Stimulated activated CD4-positive, alpha-beta T cell treated with anti-CD3 and anti-CD28 coated beads, Interleukin-1b, Interleukin-23, amount 100 ng/mL, for 48 hours (primary cell): ENCODE measurements around the gene MYLK3.

Source experiments
- DNase-seq: peaks from one replicate; pipeline ENCODE4 v3.0.0-alpha.2; 2020

The MYLK3 gene

GRCh38 chr16:46721885-46722284, 26.3 kb downstream of the MYLK3 start:
- DNase-seq = no peak

DNA sequence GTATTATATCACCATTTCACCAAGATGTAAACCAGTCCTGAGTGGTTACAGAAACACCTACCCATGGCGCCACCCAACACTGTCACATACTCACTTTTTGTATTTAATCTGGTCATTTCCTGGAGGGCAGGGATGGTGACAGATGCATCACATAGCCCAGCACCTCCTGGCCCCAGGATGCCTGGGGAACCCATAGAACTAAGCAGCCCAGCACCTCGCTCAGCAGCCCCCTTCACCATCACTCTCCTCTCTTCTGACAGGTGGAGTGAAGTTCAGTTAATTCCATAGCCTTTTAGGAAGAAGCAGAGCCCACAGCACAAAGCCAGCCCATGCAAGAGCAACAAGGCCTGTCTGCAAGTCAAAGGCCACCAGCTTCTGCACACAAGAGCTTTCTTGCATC, 27.5 kb downstream of the MYLK3 start:
- no peak for DNase-seq

GRCh38 chr16:46719528-46719927, 28.6 kb downstream of the MYLK3 start:
- DNase-seq = no peak

GRCh38 chr16:46718214-46718613, 29.9 kb downstream of the MYLK3 start:
- DNase-seq = no peak

DNA sequence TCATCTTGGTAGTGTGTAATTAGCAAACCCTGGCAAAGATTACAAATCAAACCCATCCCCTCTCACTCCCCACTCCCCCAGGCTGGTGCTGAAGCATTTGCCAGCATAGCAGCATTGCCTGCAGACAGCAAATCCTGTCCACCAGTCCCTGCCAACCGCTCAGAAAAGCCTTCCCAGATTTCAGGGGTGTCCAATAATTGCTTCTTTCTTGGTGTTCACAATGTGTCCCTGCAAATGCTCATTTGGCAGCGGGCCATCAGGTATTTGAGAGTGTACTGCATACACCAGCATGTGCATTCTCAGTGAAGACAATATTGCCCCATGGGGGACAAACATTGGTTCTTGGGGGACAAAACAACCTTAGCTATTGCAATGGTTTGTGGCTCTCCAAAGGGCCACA, 30.5 kb downstream of the MYLK3 start:
- no peak for DNase-seq

DNA sequence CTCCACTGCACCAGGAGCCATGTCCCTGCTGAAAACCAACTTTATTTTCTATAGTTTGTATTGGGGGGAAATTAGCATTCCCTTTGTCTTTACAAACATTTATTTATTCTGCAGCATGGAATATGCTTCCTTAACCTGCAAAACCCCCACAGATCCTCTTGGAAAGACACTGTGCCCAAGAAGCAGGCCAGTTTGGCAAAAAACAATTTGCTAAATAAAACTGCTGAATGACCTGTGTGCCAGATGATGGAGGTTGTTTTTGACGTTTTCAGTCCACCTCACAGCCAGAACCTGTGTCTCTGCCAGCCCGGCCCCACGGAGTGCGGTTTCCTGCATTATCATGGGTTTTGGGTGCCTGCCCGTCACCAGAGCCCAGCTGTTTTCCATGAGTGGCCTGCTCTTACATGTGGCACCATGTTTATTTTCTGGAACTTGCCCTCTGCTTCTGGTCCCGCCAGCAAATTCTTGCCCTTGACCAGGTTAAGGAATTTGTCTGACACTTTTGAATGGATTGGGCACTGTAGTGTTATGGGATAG, 32.3 kb downstream of the MYLK3 start:
- DNase-seq = no peak

- DNase-seq = no peak
These were observed 33.1 kb downstream of the MYLK3 start for GRCh38 chr16:46714797-46715591.

GRCh38 chr16:46713634-46714033, 34.5 kb downstream of the MYLK3 start:
- DNase-seq = no peak

GRCh38 chr16:46712911-46713310, 35.2 kb downstream of the MYLK3 start:
- no peak for DNase-seq

DNA sequence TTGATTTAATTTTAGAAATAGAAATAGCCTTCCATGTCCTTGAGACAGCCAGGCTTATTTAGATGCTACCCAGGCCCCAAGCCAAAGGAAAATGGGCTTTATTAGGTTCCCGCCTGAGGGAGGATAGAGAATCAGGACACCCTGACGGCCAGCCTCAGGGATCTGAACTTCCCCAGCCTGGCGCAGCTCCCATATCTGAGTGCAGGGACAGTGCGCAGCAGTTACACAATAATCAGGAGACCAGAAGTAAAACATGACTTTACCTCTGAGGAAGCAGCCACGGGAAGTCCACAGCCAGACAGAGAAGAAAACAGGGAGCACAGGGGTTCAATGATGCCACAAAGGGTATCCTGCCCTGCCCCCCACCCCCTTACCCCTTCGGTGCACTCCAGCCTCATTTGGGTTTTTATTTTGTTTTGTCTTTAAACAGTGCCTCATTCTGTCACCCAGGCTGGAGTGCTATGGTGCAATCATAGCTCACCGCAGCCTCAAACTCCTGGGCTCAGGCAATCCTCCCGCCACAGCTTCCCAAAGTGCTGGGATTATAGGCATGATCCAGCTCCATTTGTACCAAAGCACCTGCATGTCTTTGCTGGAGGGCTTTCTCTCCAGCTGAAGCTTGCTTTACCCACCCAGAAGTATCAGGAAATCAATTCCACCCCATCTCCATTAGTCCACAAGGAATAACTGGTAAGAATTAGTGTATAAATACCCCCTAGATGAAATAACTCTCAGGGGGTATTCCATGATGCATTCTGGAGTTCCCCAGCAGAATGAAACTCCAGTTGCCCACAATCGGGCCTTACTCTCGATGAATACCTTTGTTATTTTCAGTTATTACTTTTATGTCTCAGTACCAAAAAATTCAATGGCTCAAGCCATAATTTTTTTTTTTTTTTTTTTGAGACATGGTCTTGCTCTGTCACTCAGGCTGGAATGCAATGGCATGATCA, 36.8 kb downstream of the MYLK3 start:
- no peak for DNase-seq

DNA sequence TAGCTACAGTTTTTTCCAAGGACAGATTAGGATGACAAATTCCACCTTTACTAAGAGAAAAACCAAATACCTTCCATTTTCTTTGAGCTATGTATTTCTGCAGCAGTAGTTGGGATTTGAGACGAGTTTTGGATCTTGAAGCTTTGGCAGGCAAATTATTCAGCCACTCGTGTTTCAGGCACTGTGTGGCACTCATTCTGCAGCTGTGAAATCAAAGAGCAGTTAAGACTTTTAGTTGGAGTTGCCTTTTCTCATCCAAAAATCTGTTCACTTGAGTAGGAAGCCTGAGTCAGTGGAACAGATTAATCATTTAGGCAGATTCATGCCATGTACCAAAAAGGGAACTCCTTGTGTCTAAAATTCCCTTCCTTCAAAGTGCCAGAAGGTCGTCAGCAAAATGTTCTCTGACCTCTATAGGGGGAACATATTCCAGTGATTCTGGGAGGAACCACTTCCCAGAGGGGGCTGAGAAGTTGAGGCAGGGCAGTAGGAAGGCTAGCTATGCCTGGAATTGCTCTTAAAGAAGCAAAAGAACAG, 38.6 kb downstream of the MYLK3 start:
- no peak for DNase-seq

- DNase-seq = no peak
These were observed 41.5 kb downstream of the MYLK3 start for GRCh38 chr16:46706642-46707041.

- DNase-seq = no peak
These were observed 46.1 kb downstream of the MYLK3 start for GRCh38 chr16:46702030-46702429.

DNA sequence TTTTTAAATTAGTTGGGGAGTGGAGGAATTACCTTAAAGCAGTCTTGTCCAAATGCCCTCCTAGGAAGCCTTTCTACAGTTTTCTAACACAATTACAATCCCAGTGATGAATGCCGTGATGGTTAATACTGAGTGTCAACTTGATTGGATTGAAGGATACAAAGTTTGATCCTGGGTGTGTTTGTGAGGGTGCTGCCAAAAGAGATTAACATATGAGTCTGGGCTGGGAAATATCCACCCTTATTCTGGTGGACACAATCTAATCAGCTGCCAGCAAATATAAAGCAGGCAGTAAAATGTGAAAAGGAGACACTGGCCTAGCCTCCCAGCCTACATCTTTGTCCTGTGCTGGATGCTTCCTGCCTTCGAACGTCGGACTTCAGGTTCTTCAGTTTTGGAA, 46.5 kb downstream of the MYLK3 start:
- DNase-seq = no peak

DNA sequence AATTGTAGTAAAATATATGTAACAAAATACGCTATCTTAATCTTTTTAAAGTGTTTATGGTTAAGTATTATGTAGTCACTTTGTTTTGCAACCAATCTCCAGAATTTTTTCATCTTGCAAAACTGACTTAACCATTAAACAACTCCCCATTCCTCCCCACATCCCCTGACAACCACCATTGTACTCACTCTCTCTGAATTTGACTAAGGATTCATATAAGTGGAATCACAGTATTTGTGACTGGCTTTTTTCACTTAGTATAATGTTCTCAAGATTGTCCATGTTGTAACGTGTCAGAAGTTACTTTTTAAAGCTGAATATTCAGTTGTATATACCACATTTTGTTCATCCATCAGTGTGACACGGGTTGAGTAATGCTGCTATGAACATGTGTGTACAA, 48.1 kb downstream of the MYLK3 start:
- DNase-seq = no peak

GRCh38 chr16:46696957-46697356, 51.2 kb downstream of the MYLK3 start:
- no peak for DNase-seq

GRCh38 chr16:46695937-46696336, 52.2 kb downstream of the MYLK3 start:
- DNase-seq = no peak

DNA sequence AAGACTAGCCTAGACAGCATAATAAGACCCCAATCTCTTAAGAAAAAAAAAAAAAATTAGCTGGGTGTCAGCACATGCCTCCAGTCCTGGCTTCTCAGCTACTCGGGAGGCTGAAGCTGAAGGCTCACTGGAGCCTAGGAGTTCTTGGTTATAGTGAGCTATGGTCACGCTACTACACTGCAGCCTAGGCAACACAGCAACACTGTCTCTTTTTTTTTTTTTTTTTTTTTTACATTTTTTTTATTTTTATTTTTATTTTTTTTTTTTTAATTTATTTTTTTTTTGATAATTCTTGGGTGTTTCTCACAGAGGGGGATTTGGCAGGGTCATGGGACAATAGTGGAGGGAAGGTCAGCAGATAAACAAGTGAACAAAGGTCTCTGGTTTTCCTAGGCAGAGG, 54.5 kb downstream of the MYLK3 start:
- no peak for DNase-seq

DNA sequence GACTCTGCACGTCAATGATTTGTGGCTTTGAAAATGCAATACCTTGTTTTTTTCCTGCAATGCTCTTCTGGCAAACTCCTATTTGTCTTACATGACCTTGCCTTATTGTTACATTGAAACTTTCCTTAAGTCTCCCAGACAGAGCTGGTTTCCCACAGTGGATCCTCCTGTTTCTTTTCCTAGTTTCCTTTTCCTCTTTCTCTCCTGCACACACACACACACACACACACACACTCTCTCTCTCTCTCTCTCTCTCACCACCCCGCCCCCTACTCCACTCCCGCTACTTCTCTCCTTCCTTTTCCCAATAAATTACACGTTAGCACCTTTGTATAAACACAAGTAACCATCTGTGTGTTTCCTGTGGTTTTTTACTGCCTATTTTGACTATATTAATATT, 56.4 kb downstream of the MYLK3 start:
- DNase-seq = no peak

- DNase-seq = no peak
These were observed 57.6 kb downstream of the MYLK3 start for GRCh38 chr16:46690281-46691178.

- peak; percentile 98 for DNase-seq
These were observed 58.5 kb downstream of the MYLK3 start, which contains the start of gene ORC6 for GRCh38 chr16:46689365-46690280. Gene ORC6 (plus strand): TSS chr16:46689659. CDS start chr16:46689706, 47 bp downstream.
